GM23248 (cell line): Measurements from ENCODE around the gene ABCG5.

ENCODE experiments used
- EZH2 ChIP-seq: fragments of 200-600 bp; sonication (generic); IDR thresholded peaks from 2 replicates; pipeline ENCODE4 v1.6.1; 2018; ENCODE audit warnings: antibody characterized with exemption, mild to moderate bottlenecking; ENCODE audit not compliant: insufficient read depth, poor library complexity, severe bottlenecking
- EZH2phosphoT487 ChIP-seq: fragments of 200-600 bp; sonication (generic); IDR thresholded peaks from 2 replicates; pipeline ENCODE4 v1.6.1; 2018; ENCODE audit warnings: antibody characterized with exemption, moderate library complexity, mild to moderate bottlenecking, low read depth; ENCODE audit not compliant: insufficient read depth

DNA sequence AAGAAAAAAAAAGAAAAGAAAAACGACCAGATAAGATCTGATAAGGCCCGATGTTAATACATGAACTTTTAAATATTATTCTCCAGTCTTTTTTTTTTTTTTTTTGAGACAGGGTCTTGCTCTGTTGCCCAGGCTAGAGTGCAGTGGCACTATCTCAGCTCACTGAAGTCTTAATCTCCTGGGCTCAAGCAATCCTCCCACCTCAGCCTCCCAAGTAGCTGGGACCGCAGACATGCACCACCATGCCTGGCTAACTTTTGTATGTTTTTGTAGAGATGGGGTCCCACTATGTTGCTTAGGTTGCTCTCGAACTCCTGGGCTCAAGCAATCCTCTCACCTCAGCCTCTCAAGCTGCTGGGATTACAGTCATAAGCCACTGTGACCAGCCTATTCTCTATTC, 1.6 kb downstream of the ABCG5 start:
- no peak for TF ChIP-seq EZH2phosphoT487
- no peak for TF ChIP-seq EZH2
